GM18499 (cell line): Measurements from ENCODE around the gene ANKRD11.

Experiments
- ATAC-seq: cut with Tn5 transposase; IDR thresholded peaks from one replicate; pipeline ENCODE4 v1.9.1; 2021; ENCODE audit warnings: moderate number of reproducible peaks; ENCODE audit not compliant: insufficient read depth, unreplicated experiment

The ANKRD11 gene

GRCh38 chr16:89322321-89323119 is 167.8 kb downstream of the ANKRD11 start:
- no peak for ATAC-seq

DNA sequence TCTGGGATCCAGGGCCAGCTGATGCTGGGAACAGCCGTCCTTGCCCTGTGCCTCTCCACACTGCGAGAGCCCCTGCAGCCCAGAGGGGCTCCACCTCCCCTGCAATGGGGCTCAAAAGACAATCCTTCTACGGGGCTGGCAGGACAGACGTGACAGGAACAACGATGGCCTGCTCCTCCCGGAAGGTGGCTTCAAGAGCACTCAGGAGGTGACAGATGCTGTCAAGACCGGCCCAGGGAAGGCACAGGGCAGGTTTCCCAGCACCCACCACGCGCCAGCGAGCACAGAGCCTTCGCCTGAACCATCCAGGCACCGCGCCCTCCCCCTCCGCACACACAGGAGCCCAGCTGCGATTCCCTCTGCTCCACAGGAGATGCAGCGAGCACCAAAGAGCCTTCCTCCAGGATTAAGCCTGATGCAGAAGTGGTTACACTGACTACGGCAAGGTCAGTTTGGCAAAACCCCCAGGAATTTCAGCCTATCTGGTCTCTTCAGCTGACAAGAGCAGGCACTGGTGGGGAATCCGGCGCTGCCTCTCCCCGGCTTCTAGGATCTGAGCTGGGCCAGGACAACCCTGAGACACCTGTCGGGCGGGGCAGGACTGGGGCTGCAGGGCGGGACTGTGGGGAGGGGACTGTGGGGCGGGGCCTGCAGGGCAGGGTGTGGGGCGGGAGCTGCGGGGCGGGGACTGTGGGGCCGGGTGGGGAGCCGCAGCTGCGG is 169.4 kb downstream of the ANKRD11 start:
- ATAC-seq, result no peak

- ATAC-seq, result no peak
These were observed 170.2 kb downstream of the ANKRD11 start for GRCh38 chr16:89319886-89320781.

DNA sequence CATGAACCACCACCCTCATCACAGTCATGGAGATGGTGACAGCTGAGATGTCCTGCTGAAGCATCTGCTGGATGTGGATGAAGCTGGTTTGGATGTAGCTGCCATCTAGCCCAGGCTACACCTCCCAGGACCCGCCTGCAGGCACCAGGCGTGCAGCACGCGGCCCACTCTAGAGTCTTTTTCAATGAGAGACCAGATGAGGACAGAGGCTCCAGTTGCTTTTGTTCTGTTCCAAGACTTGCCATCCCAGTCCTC is 170.8 kb downstream of the ANKRD11 start:
- no peak for ATAC-seq

GRCh38 chr16:89318871-89319630 is 171.3 kb downstream of the ANKRD11 start:
- ATAC-seq, result no peak

DNA sequence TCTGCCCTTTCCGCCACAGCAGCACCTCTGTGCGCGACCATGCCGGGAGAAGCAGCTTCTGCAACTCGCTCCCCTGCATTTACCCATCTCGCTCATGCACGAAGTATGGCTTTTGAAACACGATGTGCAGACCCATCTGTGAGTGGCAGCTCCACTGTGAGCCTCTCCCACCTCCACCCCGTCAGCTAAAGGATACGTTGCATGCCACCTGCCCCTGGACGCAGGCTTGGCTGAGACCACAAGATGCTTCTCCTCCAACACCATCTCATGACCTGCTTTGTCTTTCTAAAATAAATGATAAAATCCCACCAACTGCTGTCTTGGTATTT is 172.0 kb downstream of the ANKRD11 start:
- ATAC-seq, result no peak

DNA sequence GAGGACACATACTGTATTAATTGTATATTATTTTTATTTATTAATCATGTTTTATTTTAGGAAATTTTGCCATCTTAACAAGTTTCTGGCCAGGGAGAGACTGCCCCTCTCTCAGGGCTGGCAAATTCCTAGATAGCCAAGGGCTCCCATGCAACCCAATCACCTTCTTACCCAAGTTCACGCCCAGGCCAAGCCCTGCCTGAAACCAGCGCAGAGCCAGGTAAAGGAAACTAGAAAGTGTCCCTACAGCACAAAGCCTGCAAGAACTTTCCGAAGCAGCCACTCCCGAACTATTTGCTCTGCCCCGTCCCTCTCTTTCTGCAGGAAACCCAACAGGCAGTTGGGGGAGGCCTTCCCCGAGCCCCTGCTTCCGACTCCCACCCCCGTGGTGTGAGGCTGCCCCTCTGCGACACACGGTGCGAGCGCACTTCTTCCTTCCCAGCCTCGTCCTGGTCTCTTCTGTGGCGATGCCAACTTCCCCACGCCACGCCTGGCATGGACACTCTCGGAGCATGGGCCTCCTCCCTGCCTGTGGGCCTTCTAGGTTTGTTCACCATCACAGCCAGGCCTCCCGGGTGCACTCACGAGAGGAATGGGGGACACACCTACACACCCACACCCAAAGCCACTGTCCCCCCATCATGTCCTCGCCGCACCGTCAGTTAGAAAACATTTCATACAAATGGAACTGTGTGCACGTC is 172.5 kb downstream of the ANKRD11 start:
- no peak for ATAC-seq

DNA sequence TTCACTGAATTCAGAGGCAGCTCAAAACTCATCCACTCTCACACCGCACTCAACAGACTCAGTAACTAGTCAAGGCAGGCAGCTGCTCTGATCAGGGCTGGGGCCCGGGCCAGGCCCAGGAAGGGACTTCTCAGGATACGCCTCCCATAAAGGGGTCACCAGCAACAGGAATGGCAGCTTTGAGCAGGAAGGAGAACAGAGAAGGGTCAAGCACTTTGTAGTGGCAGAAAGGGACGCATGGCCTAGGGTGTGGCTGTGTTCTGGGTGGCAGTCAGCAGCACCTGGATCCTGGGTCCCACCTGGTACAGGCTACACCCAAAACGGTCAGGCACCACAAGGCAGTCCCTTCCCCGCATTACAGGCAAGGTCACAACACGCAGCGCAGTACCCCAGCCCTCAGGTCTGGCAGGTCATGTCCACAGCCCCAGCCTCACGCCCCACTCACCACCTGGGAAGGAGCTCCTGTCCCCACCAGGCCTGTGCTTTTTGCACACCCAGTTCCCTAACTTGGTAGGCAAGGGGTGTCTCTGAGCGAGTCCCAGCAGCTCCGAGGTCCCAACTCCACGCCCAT is 173.2 kb downstream of the ANKRD11 start:
- no peak for ATAC-seq

GRCh38 chr16:89316701-89317100 is 173.7 kb downstream of the ANKRD11 start:
- ATAC-seq, result no peak

- no peak for ATAC-seq
These were observed 174.4 kb downstream of the ANKRD11 start for GRCh38 chr16:89315791-89316581.

GRCh38 chr16:89315271-89315670 is 175.1 kb downstream of the ANKRD11 start:
- no peak for ATAC-seq

GRCh38 chr16:89314854-89315253 is 175.5 kb downstream of the ANKRD11 start:
- ATAC-seq, result no peak

- ATAC-seq, result no peak
These were observed 176.0 kb downstream of the ANKRD11 start for GRCh38 chr16:89314357-89314756.

GRCh38 chr16:89313583-89313982 is 176.8 kb downstream of the ANKRD11 start:
- ATAC-seq, result no peak

DNA sequence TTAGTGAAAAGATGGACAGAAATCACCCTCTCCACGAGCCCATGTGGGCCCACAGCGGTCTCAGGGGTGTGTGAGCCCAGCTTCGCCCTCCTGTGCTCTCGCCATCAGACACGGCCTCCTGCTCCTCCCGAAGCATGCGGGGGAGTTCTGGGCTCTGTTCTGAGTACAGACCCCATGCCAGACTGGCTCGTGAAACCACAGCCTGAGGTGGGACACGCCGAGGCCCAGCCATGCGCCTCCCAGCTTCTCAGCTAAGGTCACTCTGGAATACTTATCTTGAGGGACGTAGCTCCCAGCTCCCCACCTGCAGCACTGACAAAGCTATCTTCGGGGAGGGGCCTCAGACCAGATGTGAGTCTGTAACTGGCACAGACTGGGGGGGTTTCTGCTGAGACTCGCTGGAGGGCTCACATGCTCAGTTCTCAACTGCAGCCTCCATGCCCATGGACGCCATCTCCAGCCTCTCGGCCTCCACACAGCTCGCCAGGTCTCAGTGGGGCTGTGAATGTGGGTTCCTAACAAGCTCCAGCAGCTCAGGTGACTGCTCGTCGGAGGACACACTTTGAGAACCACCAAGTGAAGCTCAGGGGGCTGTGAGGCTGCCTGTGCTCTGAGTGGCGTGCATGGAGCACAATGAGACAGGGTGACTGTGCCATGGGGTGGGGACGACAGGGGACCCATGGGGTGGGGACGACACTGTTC is 177.6 kb downstream of the ANKRD11 start:
- no peak for ATAC-seq

DNA sequence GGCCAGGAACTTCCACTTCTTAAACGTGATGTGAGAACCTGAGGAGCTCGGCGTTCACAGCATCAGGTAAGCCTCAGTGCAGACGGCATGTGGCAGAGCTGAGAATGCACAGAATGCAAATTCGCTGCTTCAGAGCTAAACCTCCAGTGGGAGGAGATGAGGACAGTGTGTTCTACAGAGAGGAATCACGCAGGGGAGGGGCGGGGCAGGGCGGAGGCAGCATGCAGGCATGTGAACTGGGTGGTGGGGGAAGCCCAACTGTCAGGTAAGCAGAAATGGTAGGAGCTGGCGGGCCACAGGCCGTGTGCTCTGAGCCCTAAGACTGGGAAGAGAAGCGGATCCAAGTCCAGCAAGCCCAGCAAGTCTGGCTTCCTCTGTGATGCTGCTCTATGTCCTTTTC is 178.2 kb downstream of the ANKRD11 start:
- ATAC-seq, result no peak

- ATAC-seq, result no peak
These were observed 178.7 kb downstream of the ANKRD11 start for GRCh38 chr16:89311636-89312035.

DNA sequence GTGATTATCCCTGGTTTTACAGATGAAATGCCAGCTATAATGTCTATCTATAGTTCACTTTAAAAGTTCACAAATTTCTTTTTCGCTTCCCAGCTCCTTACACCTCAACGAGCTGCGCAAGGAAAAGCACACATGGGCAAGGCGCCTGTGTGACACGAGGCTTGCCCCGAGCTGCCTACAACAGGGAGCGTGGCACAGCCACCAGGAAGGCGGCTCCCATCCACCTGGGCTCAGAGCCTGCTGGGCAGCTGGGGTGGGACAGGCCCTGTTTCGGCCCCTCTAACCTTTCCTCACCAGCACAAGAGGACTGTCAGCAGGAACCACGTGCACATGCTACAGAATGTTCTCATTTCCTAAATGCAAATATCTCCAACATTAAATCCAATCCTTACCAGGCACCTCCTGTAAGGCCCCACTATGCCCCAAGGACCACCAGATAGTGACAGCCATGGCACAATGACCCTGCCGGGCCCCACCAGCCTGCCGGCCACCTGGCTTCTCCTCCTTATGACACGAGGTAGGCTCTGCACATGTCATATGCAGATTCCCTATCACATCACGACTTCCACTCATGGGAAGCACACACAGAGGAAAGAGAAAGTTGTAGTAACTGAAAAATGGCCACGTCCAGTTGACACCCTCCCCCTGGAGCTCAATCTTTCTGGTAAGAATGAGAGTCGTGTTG is 180.8 kb downstream of the ANKRD11 start:
- no peak for ATAC-seq
